SK-N-SH treated with all-trans-retinoic acid at 6 μM for 48 hours (cell line): Measurements from ENCODE around the gene BLOC1S4.

ENCODE experiments used
- ATAC-seq: fragments of 200-7000 bp; cut with Tn5 transposase; 3 replicates; pipeline ENCODE4 v1.9.1; 2020; ENCODE audit warnings: mild to moderate bottlenecking, moderate library complexity
- ARNTL ChIP-seq: fragments of 450-650 bp; formaldehyde crosslinking; IDR thresholded peaks from 2 replicates; pipeline ENCODE4 v1.5.0; 2020; ENCODE audit warnings: low read depth, mild to moderate bottlenecking, moderate library complexity, borderline replicate concordance
- BACH2 ChIP-seq: fragments of 250-450 bp; sonication (Bioruptor Pico); IDR thresholded peaks from 2 replicates; pipeline ENCODE4 v1.9.0; 2021; ENCODE audit warnings: mild to moderate bottlenecking, borderline replicate concordance
- CSDC2 ChIP-seq: fragments of 250-450 bp; sonication (Bioruptor Pico); IDR thresholded peaks from 2 replicates; pipeline ENCODE4 v1.5.0; 2020; ENCODE audit warnings: mild to moderate bottlenecking, moderate library complexity
- CSRNP3 ChIP-seq: fragments of 250-450 bp; sonication (Bioruptor Pico); IDR thresholded peaks from 2 replicates; pipeline ENCODE4 v1.5.1; 2021; ENCODE audit warnings: mild to moderate bottlenecking, moderate library complexity
- ESRRG ChIP-seq: fragments of 250-450 bp; sonication (Bioruptor Pico); IDR thresholded peaks from 2 replicates; pipeline ENCODE4 v1.6.1; 2021; ENCODE audit warnings: mild to moderate bottlenecking
- GLIS3 ChIP-seq: fragments of 250-450 bp; sonication (Bioruptor Pico); IDR thresholded peaks from 2 replicates; pipeline ENCODE4 v1.5.0; 2020; ENCODE audit warnings: mild to moderate bottlenecking, moderate library complexity
- ISL1 ChIP-seq: fragments of 250-450 bp; sonication (Bioruptor Pico); IDR thresholded peaks from 2 replicates; pipeline ENCODE4 v2.1.2; 2022; ENCODE audit warnings: mild to moderate bottlenecking, moderate library complexity
- OSR1 ChIP-seq: fragments of 250-450 bp; sonication (Bioruptor Pico); IDR thresholded peaks from 2 replicates; pipeline ENCODE4 v1.8.0; 2022; ENCODE audit warnings: moderate library complexity, mild to moderate bottlenecking, inconsistent platforms
- PATZ1 ChIP-seq: fragments of 250-450 bp; sonication (Bioruptor Pico); IDR thresholded peaks from 2 replicates; pipeline ENCODE4 v1.8.0; 2020; ENCODE audit warnings: mild to moderate bottlenecking, moderate library complexity, borderline replicate concordance
- PPARA ChIP-seq: fragments of 250-450 bp; sonication (Bioruptor Pico); IDR thresholded peaks from 2 replicates; pipeline ENCODE4 v1.5.0; 2020; ENCODE audit warnings: mild to moderate bottlenecking, borderline replicate concordance
- RARB ChIP-seq: fragments of 250-450 bp; sonication (Bioruptor Pico); IDR thresholded peaks from 2 replicates; pipeline ENCODE4 v1.8.0; 2021; ENCODE audit warnings: mild to moderate bottlenecking, moderate library complexity
- SNAI2 ChIP-seq: fragments of 250-450 bp; sonication (Bioruptor Pico); IDR thresholded peaks from 2 replicates; pipeline ENCODE4 v1.5.0; 2020; ENCODE audit warnings: mild to moderate bottlenecking, moderate library complexity
- TCF4 ChIP-seq: fragments of 250-450 bp; sonication (Bioruptor Pico); IDR thresholded peaks from 2 replicates; pipeline ENCODE4 v1.8.0; 2021; ENCODE audit warnings: mild to moderate bottlenecking, moderate library complexity, borderline replicate concordance
- TSHZ2 ChIP-seq: fragments of 250-450 bp; sonication (Bioruptor Pico); IDR thresholded peaks from 2 replicates; pipeline ENCODE4 v1.5.0; 2020; ENCODE audit warnings: mild to moderate bottlenecking, moderate library complexity
- ZC3H10 ChIP-seq: fragments of 250-450 bp; sonication (Bioruptor Pico); IDR thresholded peaks from 2 replicates; pipeline ENCODE4 v1.5.1; 2021; ENCODE audit warnings: mild to moderate bottlenecking, moderate library complexity
- ZFP3 ChIP-seq: fragments of 250-450 bp; sonication (Bioruptor Pico); IDR thresholded peaks from 2 replicates; pipeline ENCODE4 v1.5.0; 2020; ENCODE audit warnings: mild to moderate bottlenecking, moderate library complexity
- ZFP30 ChIP-seq: fragments of 450-650 bp; formaldehyde crosslinking; IDR thresholded peaks from 2 replicates; pipeline ENCODE4 v1.5.0; 2022; ENCODE audit warnings: mild to moderate bottlenecking, moderate library complexity
- ZNF565 ChIP-seq: fragments of 450-650 bp; formaldehyde crosslinking; conservative IDR thresholded peaks from 2 replicates; pipeline ENCODE4 v1.5.0; 2020; ENCODE audit warnings: low read depth, mild to moderate bottlenecking, moderate library complexity
- ZNF70 ChIP-seq: fragments of 450-650 bp; formaldehyde crosslinking; IDR thresholded peaks from 2 replicates; pipeline ENCODE4 v1.5.0; 2020; ENCODE audit warnings: mild to moderate bottlenecking, moderate library complexity
- ZNF8 ChIP-seq: fragments of 450-650 bp; formaldehyde crosslinking; IDR thresholded peaks from 2 replicates; pipeline ENCODE4 v1.5.0; 2020; ENCODE audit warnings: mild to moderate bottlenecking, moderate library complexity

BLOC1S4 gene

GRCh38 chr4:6709230-6710114, 6.5 kb upstream of the BLOC1S4 start, which contains the start of gene MRFAP1L1:
MRFAP1L1 (minus strand) TSS chr4:6709865; CDS start chr4:6709629, 236 bp downstream.
- TF ChIP-seq TSHZ2 (peak; percentile 84), SNAI2 (no peak), TCF4 (CRISPR knock-in tag) (no peak), BACH2 (no peak), ZFP3 (CRISPR knock-in tag) (peak; percentile 70)
- ATAC-seq = peak; percentile 88

GRCh38 chr4:6710282-6710681, 5.7 kb upstream of the BLOC1S4 start:
- no peak for TF ChIP-seq ZNF8
- no peak for TF ChIP-seq PATZ1 (CRISPR knock-in tag)
- no peak for TF ChIP-seq RARB (CRISPR knock-in tag)
- TF ChIP-seq ZFP3 (CRISPR knock-in tag) = no peak
- no peak for TF ChIP-seq BACH2
- TF ChIP-seq ZC3H10 = no peak
- no peak for TF ChIP-seq TSHZ2
- no peak for TF ChIP-seq CSRNP3
- TF ChIP-seq ESRRG = no peak
- TF ChIP-seq ZNF70 (CRISPR knock-in tag) = no peak
- ATAC-seq = peak; percentile 25

- no peak for ATAC-seq
- no peak for TF ChIP-seq PPARA (CRISPR knock-in tag)
Observed at GRCh38 chr4:6710996-6711395, 5.0 kb upstream of the BLOC1S4 start.

- TF ChIP-seq ZNF70 (CRISPR knock-in tag) (no peak), ARNTL (no peak), OSR1 (CRISPR knock-in tag) (no peak), TSHZ2 (no peak), CSRNP3 (no peak), CSDC2 (CRISPR knock-in tag) (no peak), ZFP3 (CRISPR knock-in tag) (no peak), ESRRG (no peak), ZNF8 (no peak), GLIS3 (no peak), ZFP30 (CRISPR knock-in tag) (no peak), ISL1 (CRISPR knock-in tag) (no peak), BACH2 (no peak), ZNF565 (CRISPR knock-in tag) (no peak)
Observed at GRCh38 chr4:6714954-6715353, 1.0 kb upstream of the BLOC1S4 start.

More at GRCh38 chr4:6714954-6715353, 1.0 kb upstream of the BLOC1S4 start:
- no peak for ATAC-seq
